BJ (cell line): ENCODE measurements around the gene MAGED1. TPM values are rescaled to one million over a fixed set of nuclear protein-coding genes. Genes with fewer than 3 reads are reported as not detected.
A peak's percentile ranks its signal among the peaks of the same experiment; 100 is the strongest.
"Not testable (repeated sequence)": the region's sequence is repeated elsewhere in the genome, so short reads cannot be mapped to it uniquely, and the experiment has no call there.

ENCODE experiments used
- CTCF ChIA-PET: fragments of 350-600 bp; formaldehyde crosslinking; extraction: SDS; loops from one replicate; lab custom pipeline; 2021; ENCODE audit warnings: antibody characterized with exemption, inconsistent platforms; lab: Yijun Ruan, JAX
- POLR2A ChIA-PET: fragments of 300-600 bp; sonication (Branson Sonifier 250); formaldehyde crosslinking; extraction: SDS; loops from one replicate; lab custom pipeline; 2021; ENCODE audit warnings: antibody characterized with exemption; lab: Charles Lee
- DNase-seq: peaks from one replicate; pipeline ENCODE4 v3.0.0-alpha.2; 2011; ENCODE audit warnings: low read depth
- H3K27me3 ChIP-seq: 2 replicates; pipeline ENCODE4 v1.6.0; 2011; ENCODE audit warnings: low read length; ENCODE audit not compliant: control insufficient read depth, insufficient read depth
- H3K36me3 ChIP-seq: 2 replicates; pipeline ENCODE4 v1.5.1; 2011; ENCODE audit warnings: low read length; ENCODE audit not compliant: control insufficient read depth, insufficient read depth
- H3K4me3 ChIP-seq: 2 replicates; pipeline ENCODE4 v1.5.1; 2011; ENCODE audit warnings: low read depth, mild to moderate bottlenecking, control low read depth, low read length
- polyA plus RNA-seq: library from polyadenylated mRNA; depleted of rRNA; stranded (reverse); fragments of >200 nt; gene quantifications from 2 replicates; pipeline ENCODE4 v1.2.3, GENCODE V29; 2011
- TF ChIP-seq, protein P1 (sequence below): IDR thresholded peaks from 2 replicates; pipeline ENCODE4 v1.5.1; 2011; ENCODE audit warnings: low read depth, mild to moderate bottlenecking, control low read depth, inconsistent platforms, low read length, moderate library complexity; ENCODE audit not compliant: insufficient read depth

The MAGED1 gene
- polyA plus RNA-seq, 1 experiment: 428 TPM

- ChIA-PET CTCF (no interaction called here), POLR2A (interaction anchor here (0.7 kb wide), 1 partner anchor 965 kb away, joined by 12 read pairs; no protein-coding TSS in a partner anchor)
- Histone ChIP-seq H3K4me3 (peak overlapping the region; percentile 78), H3K36me3 (peaks cover 18% of the 10 kb centered on the region), H3K27me3 (no peaks in the 10 kb centered on the region)
- TF ChIP-seq, protein P1, sequence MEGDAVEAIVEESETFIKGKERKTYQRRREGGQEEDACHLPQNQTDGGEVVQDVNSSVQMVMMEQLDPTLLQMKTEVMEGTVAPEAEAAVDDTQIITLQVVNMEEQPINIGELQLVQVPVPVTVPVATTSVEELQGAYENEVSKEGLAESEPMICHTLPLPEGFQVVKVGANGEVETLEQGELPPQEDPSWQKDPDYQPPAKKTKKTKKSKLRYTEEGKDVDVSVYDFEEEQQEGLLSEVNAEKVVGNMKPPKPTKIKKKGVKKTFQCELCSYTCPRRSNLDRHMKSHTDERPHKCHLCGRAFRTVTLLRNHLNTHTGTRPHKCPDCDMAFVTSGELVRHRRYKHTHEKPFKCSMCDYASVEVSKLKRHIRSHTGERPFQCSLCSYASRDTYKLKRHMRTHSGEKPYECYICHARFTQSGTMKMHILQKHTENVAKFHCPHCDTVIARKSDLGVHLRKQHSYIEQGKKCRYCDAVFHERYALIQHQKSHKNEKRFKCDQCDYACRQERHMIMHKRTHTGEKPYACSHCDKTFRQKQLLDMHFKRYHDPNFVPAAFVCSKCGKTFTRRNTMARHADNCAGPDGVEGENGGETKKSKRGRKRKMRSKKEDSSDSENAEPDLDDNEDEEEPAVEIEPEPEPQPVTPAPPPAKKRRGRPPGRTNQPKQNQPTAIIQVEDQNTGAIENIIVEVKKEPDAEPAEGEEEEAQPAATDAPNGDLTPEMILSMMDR: no peak
- no peak for DNase-seq
Observed at GRCh38 chrX:51893931-51894696, 691 bp downstream of the MAGED1 start.

DNA sequence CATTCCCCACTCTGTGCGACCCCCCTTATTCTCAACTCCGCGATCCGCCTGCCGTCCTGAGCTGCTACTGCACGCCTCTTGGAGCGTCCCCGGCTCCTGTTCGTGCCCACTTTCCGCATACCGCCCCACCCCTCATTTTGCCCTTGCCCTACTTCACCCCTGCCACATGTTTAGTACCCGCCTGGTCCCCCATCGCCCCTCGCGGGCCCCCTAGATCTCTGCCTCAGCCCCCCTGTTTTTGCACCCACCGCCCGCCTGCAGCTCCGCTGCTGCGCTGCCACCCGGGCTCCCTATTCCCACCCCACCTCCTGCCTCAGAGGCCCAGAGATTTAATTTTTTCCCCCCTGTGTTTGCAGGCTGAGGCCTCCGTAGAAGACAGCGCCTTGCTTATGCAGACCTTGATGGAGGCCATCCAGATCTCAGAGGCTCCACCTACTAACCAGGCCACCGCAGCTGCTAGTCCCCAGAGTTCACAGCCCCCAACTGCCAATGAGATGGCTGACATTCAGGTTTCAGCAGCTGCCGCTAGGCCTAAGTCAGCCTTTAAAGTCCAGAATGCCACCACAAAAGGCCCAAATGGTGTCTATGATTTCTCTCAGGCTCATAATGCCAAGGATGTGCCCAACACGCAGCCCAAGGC, 1.4 kb downstream of the MAGED1 start:
- POLR2A ChIA-PET: interaction anchor here (0.7 kb wide), 1 partner anchor 964 kb away, joined by 12 read pairs; no protein-coding TSS in a partner anchor
- Histone ChIP-seq H3K27me3 (no peaks in the 10 kb centered on the region), H3K4me3 (peak overlapping the region; percentile 78), H3K36me3 (peaks cover 18% of the 10 kb centered on the region)
- TF ChIP-seq, protein P1: 0 out of 2 replicates have a peak, but pooled peaks have one; percentile 11
- no peak for DNase-seq
- CTCF ChIA-PET: no interaction called here

DNA sequence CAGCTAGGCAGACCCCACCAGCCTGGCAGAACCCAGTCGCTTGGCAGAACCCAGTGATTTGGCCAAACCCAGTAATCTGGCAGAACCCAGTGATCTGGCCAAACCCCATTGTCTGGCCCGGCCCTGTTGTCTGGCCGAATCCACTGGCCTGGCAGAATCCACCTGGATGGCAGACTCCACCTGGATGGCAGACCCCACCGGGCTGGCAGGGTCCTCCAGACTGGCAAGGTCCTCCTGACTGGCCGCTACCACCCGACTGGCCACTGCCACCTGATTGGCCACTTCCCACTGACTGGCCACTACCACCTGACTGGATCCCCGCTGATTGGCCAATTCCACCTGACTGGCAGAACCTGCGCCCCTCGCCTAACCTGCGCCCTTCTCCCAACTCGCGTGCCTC, 3.2 kb downstream of the MAGED1 start:
- no peak for DNase-seq
- ChIA-PET CTCF (no interaction called here), POLR2A (interaction anchor here (0.6 kb wide), 1 partner anchor 36 kb away, joined by 4 read pairs; no protein-coding TSS in a partner anchor)
- no peaks in the 10 kb centered on the region for H3K27me3 ChIP-seq
- H3K36me3 ChIP-seq: peaks cover 21% of the 10 kb centered on the region
- H3K4me3 ChIP-seq: no peak overlapping the region; the same call in 1 of the 2 replicates
- TF ChIP-seq, protein P1: no peak

GRCh38 chrX:51899741-51900140, 6.3 kb downstream of the MAGED1 start:
- DNase-seq: peak; percentile 43
- Histone ChIP-seq H3K4me3 (no peak overlapping the region), H3K36me3 (peaks cover 22% of the 10 kb centered on the region), H3K27me3 (no peaks in the 10 kb centered on the region)
- ChIA-PET CTCF (no interaction called here), POLR2A (no interaction called here)
- TF ChIP-seq, protein P1: no peak

DNA sequence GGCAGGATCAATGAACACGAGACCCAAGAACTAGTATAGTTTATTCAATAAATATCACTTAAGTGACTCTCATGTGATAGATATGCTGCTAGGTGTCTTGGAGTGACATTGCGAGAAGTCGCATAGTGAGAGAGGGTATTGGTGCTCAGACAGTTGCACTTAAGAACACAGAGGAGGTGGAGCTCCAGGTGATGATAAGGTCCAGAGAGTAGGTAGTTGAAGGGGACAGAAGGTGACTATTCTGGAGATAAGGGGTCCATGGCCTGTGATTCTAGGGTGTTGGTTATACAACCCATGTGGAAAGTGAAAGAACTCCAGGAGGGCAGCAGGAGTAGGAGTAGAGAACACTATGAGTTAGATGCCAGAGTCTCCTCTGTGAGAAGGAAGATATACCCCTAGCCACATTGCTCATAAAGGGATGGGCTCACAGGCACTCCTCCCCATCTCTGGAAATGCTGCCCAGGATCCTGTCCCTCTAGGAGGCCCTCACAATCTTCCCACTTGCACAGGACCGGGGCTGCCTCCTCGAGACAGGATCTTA, 9.2 kb downstream of the MAGED1 start:
- POLR2A ChIA-PET: no interaction called here

DNA sequence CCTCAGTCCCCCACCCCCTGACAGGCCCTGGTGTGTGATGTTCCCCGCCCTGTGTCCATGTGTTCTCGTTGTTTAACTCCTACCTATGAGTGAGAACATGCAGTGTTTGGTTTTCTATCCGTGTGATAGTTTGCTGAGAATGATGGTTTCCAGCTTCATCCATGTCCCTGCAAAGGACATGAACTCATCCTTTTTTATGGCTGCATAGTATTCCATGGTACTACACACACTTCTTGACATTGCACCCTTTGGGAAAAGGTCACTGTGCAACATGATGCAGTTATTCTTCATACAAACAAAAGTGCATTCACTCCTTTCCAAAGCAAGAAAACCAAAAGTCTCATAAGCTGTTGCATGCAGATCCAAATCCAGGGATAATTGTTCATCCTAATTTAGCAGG, 11.7 kb downstream of the MAGED1 start:
- H3K36me3 ChIP-seq, H3K27me3 ChIP-seq, H3K4me3 ChIP-seq, CTCF ChIA-PET, DNase-seq, POLR2A ChIA-PET: not testable (repeated sequence)

More for the DNA sequence above, 9.2 kb downstream of the MAGED1 start:
- CTCF ChIA-PET: no interaction called here
- TF ChIP-seq, protein P1: no peak
- DNase-seq: no peak
- Histone ChIP-seq H3K27me3 (no peaks in the 10 kb centered on the region), H3K4me3 (no peak overlapping the region), H3K36me3 (peaks cover 7% of the 10 kb centered on the region)
